ENCODE results near the gene GALNT7. TPM values are rescaled to one million over a fixed set of nuclear protein-coding genes. Genes with fewer than 3 reads are reported as not detected.

The GALNT7 gene
- total and polyA plus RNA-seq, 2 donors (not counting 3 experiments of a cell fraction or from before 2014, with no cell fraction given) = 19.6 to 54.6 TPM

DNA sequence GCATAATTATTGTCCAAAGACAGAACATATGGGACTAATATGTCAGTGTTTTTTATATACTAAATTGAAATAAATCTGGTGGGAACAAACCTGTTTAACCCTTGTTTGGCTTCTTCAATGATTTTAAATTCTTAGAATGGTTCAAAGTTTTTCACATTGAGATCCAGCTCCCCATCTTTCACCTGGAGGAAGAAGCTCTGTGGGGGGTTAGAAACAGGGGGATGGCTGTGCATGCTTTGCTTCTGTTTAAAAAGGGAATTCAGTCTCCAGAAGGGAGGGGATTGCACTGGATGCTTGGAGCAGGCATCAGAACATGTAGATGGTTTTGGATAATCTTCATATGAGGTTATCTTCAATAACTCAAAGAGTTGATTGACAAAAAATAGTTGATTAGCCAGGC, 72.1 kb downstream of the GALNT7 start:
- Histone ChIP-seq H3K4me2 (ENCODE audit: insufficient read depth, low read length) (no peak overlapping the region), H3K9ac (replicated peaks; ENCODE audit: extremely low read depth, insufficient read depth, low read length) (no peak overlapping the region), H2AFZ (ENCODE audit: low read depth, low read length) (no peak overlapping the region), H3K27ac (ENCODE audit: insufficient read depth, low read depth, low read length) (no peak overlapping the region), H3K36me3 (ENCODE audit: control insufficient read depth in 2 of 2, extremely low read depth in 1 of 2, insufficient read depth in 2 of 2, low read length in 2 of 2) (no peaks in the 10 kb centered on the region), H3K4me3 (replicated peaks in 1 of 3; ENCODE audit: insufficient read depth in 1 of 3, low read depth in 1 of 3, low read length in 3 of 3) (no peak overlapping the region), H3K79me2 (ENCODE audit: control insufficient read depth, insufficient read depth, low read length) (no peaks in the 10 kb centered on the region), H3K27me3 (ENCODE audit: control insufficient read depth in 2 of 2, insufficient read depth in 2 of 2, low read length in 2 of 2) (no peaks in the 10 kb centered on the region), H3K9me3 (replicated peaks; ENCODE audit: control insufficient read depth, insufficient read depth, low read length) (no peaks in the 10 kb centered on the region), H3K4me1 (ENCODE audit: control insufficient read depth, extremely low read depth, insufficient read depth, low read length) (no peaks in the 10 kb centered on the region), H4K20me1 (replicated peaks; ENCODE audit: control insufficient read depth, extremely low read depth, insufficient read depth, low read length) (no peaks in the 10 kb centered on the region), H3K9me1 (replicated peaks; ENCODE audit: control insufficient read depth, extremely low read depth, insufficient read depth, low read length) (no peaks in the 10 kb centered on the region)
- dilution Hi-C loops (cut with MboI; ENCODE audit: extremely low pct_ligation_motif_present, low sequenced_read_pairs) (no loop called here), intact Hi-C loops (cut with micrococcal nuclease) (no loop called here)
- FAIRE-seq = no peak
- POLR2A ChIA-PET = no interaction called here
- CTCF ChIA-PET = interaction anchor here (0.7 kb wide), 1 partner anchor 46 kb away, joined by 3 read pairs; no protein-coding TSS in a partner anchor
- no TSS peak for BruUV-seq (replicated peaks)
- no peak for DNase-seq (ENCODE audit: low read depth, low spot score)
- no peak for TF ChIP-seq JUN (IDR thresholded peaks at IDR 0.05; ENCODE audit: borderline replicate concordance, insufficient read depth, insufficient read length, low read depth)
- no peak for TF ChIP-seq EZH2 (IDR thresholded peaks at IDR 0.05; ENCODE audit: borderline replicate concordance, low read depth, low read length, severe bottlenecking)
- TF ChIP-seq POLR2A (IDR thresholded peaks at IDR 0.05; ENCODE audit: low read depth, low read length) = no peak
- no peak for TF ChIP-seq GATA2 (IDR thresholded peaks at IDR 0.05; ENCODE audit: insufficient read depth, insufficient read length, low read depth, low read length)
- TF ChIP-seq FOS (IDR thresholded peaks at IDR 0.05; ENCODE audit: borderline replicate concordance, insufficient read depth, low read length) = no peak
- TF ChIP-seq, protein P1, sequence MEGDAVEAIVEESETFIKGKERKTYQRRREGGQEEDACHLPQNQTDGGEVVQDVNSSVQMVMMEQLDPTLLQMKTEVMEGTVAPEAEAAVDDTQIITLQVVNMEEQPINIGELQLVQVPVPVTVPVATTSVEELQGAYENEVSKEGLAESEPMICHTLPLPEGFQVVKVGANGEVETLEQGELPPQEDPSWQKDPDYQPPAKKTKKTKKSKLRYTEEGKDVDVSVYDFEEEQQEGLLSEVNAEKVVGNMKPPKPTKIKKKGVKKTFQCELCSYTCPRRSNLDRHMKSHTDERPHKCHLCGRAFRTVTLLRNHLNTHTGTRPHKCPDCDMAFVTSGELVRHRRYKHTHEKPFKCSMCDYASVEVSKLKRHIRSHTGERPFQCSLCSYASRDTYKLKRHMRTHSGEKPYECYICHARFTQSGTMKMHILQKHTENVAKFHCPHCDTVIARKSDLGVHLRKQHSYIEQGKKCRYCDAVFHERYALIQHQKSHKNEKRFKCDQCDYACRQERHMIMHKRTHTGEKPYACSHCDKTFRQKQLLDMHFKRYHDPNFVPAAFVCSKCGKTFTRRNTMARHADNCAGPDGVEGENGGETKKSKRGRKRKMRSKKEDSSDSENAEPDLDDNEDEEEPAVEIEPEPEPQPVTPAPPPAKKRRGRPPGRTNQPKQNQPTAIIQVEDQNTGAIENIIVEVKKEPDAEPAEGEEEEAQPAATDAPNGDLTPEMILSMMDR (IDR thresholded peaks at IDR 0.05; ENCODE audit: extremely low read depth in 1 of 2, insufficient read depth in 1 of 2, low read depth in 1 of 2, low read length in 2 of 2) = no peak
- TF ChIP-seq, protein P2, sequence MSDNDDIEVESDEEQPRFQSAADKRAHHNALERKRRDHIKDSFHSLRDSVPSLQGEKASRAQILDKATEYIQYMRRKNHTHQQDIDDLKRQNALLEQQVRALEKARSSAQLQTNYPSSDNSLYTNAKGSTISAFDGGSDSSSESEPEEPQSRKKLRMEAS (IDR thresholded peaks at IDR 0.05; ENCODE audit: insufficient read depth, insufficient read length) = no peak
- no peak for TF ChIP-seq POLR2AphosphoS5 (IDR thresholded peaks at IDR 0.05; ENCODE audit: insufficient read depth, low read depth, low read length)
- no peak for TF ChIP-seq MYC (IDR thresholded peaks at IDR 0.05; ENCODE audit: low read depth, low read length)

All from endothelial cell of umbilical vein (primary cell).